HL-60 (cell line): ENCODE results near the gene IFIT1B.
"Not testable (repeated sequence)": the region's sequence is repeated elsewhere in the genome, so short reads cannot be mapped to it uniquely, and the experiment has no call there.

ENCODE experiments used
- DNase-seq, 2 experiments: peaks; one replicate each; pipeline ENCODE4 v3.0.0-alpha.2; 2010 to 2020; ENCODE audit warnings: low read depth in 1 of 2, low spot score in 1 of 2
- H3K27ac ChIP-seq: fragments of 250-450 bp; sonication (Bioruptor Pico); replicated peaks from 2 replicates; pipeline ENCODE4 v1.5.1; 2020; ENCODE audit warnings: mild to moderate bottlenecking, moderate library complexity
- H3K27me3 ChIP-seq: fragments of 250-450 bp; sonication (Bioruptor Pico); 2 replicates; pipeline ENCODE4 v1.5.1; 2021; ENCODE audit warnings: mild to moderate bottlenecking, moderate library complexity; ENCODE audit not compliant: insufficient read depth, poor library complexity, severe bottlenecking
- H3K4me3 ChIP-seq: replicated peaks from 2 replicates; pipeline ENCODE4 v1.5.1; 2011; ENCODE audit warnings: mild to moderate bottlenecking, control low read depth, low read length; ENCODE audit not compliant: insufficient read depth
- GABPA ChIP-seq: IDR thresholded peaks from 2 replicates; pipeline ENCODE4 v1.6.1; 2012; ENCODE audit warnings: low read depth
- POLR2AphosphoS5 ChIP-seq: IDR thresholded peaks from 2 replicates; pipeline ENCODE4 v1.6.1; 2012; ENCODE audit warnings: low read depth
- REST ChIP-seq: IDR thresholded peaks from 2 replicates; pipeline ENCODE4 v1.6.1; 2012; ENCODE audit warnings: low read depth; ENCODE audit not compliant: insufficient replicate concordance
- SPI1 ChIP-seq: IDR thresholded peaks from 2 replicates; pipeline ENCODE4 v1.6.1; 2012; ENCODE audit warnings: low read depth, mild to moderate bottlenecking, borderline replicate concordance
- TF ChIP-seq, protein P1 (sequence below): IDR thresholded peaks from one replicate; pipeline ENCODE4 v1.5.1; 2011; ENCODE audit warnings: low read length, control low read depth, inconsistent platforms; ENCODE audit not compliant: insufficient read depth

Gene IFIT1B

GRCh38 chr10:89348481-89348880 lies 29.4 kb upstream of the IFIT1B start:
- H3K27ac ChIP-seq, result no peak overlapping the region
- no peak overlapping the region for H3K4me3 ChIP-seq
- no peak for DNase-seq
- TF ChIP-seq REST, result no peak
- no peaks in the 10 kb centered on the region for H3K27me3 ChIP-seq

DNA sequence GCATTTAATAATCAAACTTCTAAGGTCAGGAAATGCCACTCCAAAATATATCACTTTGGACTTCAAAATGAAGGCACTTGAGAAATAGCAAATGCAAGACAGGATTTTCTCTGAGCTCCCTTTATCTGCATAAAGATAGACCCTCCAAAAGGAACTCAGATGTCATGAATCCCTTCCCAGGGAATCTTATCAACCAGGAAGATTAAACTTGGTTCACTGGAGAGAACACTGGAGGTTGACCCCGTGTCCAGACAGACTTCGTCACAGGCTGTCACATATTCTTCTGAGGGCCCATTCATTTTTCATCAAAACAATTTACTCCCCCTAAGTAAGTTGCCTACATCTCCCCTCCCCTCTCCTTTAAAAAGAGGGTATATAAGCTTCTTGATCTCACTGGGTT lies 28.9 kb upstream of the IFIT1B start:
- TF ChIP-seq GABPA (no peak), POLR2AphosphoS5 (no peak), REST (no peak), SPI1 (no peak)
- TF ChIP-seq, protein P1, sequence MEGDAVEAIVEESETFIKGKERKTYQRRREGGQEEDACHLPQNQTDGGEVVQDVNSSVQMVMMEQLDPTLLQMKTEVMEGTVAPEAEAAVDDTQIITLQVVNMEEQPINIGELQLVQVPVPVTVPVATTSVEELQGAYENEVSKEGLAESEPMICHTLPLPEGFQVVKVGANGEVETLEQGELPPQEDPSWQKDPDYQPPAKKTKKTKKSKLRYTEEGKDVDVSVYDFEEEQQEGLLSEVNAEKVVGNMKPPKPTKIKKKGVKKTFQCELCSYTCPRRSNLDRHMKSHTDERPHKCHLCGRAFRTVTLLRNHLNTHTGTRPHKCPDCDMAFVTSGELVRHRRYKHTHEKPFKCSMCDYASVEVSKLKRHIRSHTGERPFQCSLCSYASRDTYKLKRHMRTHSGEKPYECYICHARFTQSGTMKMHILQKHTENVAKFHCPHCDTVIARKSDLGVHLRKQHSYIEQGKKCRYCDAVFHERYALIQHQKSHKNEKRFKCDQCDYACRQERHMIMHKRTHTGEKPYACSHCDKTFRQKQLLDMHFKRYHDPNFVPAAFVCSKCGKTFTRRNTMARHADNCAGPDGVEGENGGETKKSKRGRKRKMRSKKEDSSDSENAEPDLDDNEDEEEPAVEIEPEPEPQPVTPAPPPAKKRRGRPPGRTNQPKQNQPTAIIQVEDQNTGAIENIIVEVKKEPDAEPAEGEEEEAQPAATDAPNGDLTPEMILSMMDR, result no peak
- Histone ChIP-seq H3K27me3 (no peaks in the 10 kb centered on the region), H3K4me3 (no peak overlapping the region), H3K27ac (no peak overlapping the region)
- DNase-seq, result no peak

GRCh38 chr10:89350631-89351315 lies 27.1 kb upstream of the IFIT1B start:
- DNase-seq, H3K27ac ChIP-seq, H3K4me3 ChIP-seq, H3K27me3 ChIP-seq: not testable (repeated sequence)

DNA sequence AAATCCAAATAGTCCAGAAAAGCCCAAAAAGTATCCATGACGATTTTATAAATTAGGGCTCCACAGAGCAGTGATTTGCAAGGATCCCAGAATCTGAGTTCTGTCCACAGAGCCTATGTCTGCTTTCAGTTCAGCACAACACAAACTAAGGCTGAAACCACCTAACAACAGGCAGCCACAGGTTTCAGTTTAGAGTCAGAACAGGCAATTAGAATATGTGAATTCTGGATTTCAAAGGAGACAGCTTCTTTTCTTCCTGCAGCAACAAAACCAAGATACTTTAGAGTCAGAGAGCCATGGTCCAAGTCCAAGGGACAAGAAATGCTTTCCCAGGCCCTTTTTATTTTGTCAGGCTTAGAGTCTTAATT lies 26.5 kb upstream of the IFIT1B start:
- H3K27me3 ChIP-seq, result no peaks in the 10 kb centered on the region
- TF ChIP-seq GABPA (no peak), SPI1 (no peak), POLR2AphosphoS5 (no peak), REST (no peak)
- TF ChIP-seq, protein P1, result no peak
- H3K4me3 ChIP-seq, result no peak overlapping the region
- H3K27ac ChIP-seq, result no peak overlapping the region
- DNase-seq, result no peak
